HG03565 (cell line): Measurements from ENCODE around the gene IQSEC1.

Experiments
- ATAC-seq: cut with Tn5 transposase; IDR thresholded peaks from one replicate; pipeline ENCODE4 v1.9.1; 2021; ENCODE audit warnings: mild to moderate bottlenecking, moderate library complexity; ENCODE audit not compliant: unreplicated experiment

IQSEC1 gene

DNA sequence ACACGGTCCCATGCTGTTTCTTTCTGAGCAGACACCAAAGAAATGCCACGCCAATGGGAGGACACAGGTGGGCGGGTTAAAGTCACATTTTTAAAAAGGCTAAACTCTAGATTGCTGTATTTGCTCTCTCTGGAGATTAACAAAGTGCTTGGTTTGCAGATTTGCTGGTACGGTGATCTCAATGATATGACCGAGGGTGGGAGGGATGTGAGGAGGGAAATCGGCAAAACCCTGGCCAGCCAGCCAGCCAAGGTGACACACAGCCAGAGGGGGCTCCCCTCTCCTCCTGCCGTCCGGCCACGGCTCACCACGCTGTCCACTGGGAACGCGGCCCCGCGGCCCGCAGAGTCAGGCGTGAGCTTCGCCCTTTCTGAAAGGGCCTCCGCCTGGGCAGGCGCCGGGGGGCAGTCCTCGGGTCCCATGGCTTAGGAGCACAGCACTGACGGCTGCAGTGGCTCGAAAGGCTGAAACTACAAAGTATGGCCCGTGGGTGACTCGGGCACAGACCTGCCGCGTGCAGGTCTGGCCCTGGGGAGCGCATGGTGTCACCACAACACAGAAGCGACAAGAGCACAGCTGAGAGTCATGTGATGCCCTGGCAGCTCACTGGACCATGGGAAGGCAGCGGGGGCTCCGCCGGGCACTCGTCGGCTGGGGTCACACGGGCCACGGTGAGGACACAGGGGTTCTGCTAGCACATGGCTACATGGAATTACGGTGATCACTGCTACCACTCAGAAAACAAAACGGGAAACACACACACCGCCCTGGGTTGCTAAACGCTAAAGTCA is 174.1 kb downstream of the IQSEC1 start:
- no peak for ATAC-seq

DNA sequence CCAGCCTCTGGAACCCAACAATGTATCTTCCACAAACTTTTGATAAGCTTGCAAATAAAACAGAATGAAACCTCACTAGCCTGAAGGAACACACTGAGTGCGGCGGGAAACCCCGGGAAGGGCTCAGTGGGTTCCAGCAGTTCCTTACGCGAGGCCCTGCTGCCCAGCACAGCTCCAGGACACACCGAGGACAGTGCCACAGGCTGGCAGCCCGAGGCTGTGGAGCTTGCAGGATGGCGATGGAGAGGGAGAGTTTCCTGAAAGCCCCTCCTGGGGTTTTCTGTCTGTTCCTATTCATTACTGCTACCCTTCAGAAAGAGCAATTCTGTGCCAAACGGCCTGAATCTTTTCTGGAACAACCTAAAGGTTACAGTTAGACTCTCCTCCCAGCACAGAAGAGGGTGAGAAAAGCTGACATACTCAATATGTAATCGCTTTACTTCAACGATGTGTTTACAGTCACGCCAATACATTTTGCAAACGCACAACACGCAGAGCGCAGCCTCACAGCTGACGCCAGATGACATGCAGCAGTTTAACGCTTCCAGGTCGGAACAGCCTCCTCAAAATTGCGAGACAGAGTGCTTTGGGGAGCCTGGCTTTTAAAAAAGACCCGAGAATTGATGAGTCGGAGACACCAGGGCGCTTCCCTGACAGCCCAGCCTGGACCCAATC is 174.8 kb downstream of the IQSEC1 start:
- no peak for ATAC-seq

- ATAC-seq: no peak
Measured at GRCh38 chr3:12897381-12898289, 175.6 kb downstream of the IQSEC1 start.

DNA sequence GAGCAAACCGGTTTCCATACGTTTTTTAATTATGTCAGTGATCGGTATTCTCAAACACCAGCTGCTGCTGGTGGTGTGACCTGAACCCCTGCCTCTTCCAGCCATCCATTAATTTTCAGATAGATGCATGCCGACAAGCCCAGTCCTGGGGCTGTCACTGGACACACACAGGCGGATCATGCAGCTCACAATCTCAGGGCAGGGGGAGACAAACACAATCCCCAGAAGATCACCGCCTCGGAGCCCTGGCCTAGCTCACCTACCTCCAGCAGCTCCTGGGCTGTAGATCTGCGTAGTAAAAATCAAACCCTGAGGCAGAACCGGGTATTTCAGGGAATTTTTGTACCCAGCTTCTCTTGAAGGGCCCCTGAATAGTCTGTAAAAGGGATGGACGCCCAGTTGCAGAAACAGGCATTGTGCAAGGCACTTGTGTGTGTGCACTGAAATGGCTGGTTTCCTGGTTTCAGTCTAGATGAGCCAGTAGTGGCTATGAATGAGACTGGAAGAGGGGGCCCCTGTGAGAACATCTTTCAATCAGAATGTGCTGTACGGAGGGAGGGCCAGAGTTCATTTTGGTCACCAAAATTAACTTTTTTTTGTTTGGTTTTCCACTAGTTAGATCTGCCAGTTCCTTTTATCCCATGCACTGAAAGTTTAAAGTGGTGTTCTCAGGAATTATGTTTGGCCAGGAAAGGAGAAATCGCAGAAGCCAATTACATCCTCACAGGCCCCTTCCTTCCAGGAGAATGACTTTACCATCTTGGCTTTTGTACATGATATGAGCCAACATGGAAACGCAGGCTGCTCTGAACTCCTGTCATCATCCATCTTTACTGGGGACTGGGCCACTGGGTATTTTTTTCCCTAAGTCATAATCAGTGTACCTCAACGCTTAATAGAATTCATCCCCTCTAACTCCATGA is 176.9 kb downstream of the IQSEC1 start:
- no peak for ATAC-seq

DNA sequence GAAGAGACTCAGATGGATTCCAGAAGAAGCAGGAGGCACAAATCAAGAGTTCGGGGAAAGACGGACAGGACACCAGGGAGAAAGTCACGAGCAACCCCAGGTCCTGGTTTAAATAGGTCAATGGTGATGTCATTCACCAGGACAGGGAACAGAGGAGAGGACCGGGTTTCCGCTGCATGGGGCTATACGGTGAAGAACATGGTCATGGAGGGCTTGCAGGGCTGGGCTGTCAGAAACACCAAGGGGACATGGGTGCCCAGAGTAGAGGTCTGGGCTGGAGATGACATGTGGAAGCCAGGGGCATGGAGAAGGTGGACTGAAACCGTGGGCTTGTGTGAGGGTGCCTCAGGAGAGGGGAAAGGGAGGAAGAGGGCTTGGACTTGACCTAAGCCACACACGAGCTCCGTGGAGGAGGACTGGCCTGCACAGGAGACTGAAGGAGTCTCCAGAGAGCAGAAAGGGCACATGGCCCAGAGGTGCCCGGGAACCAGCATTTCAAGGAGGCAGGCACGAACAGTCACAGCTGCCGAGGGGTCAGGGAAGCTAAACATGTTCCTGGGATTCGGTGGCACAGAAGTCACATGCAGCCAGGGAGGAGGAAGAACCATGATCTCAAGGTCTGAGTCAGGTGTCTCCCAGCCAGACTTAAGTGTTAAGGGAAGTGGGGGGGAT is 177.7 kb downstream of the IQSEC1 start:
- ATAC-seq: no peak

DNA sequence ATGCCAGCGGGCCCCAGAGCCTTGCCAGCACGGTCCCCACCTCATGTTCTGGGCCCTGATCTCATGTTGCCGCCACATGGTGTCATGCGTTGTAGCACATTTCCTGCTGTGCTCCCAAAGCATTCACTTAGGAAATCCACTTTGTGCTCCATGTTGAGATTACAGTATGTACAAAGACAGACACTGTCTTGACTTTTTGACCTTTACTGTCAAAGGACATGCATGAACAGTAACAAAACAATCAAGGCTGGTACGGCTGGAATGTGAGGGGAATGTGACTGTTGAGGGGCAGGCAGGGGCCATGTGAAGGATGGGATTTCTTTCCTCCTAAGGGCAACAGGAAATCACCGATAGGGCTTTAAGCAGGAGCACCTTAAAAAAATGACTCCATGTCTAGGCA is 178.6 kb downstream of the IQSEC1 start:
- no peak for ATAC-seq

GRCh38 chr3:12893852-12894251 is 179.4 kb downstream of the IQSEC1 start:
- no peak for ATAC-seq

GRCh38 chr3:12893247-12893646 is 180.0 kb downstream of the IQSEC1 start:
- ATAC-seq: no peak

DNA sequence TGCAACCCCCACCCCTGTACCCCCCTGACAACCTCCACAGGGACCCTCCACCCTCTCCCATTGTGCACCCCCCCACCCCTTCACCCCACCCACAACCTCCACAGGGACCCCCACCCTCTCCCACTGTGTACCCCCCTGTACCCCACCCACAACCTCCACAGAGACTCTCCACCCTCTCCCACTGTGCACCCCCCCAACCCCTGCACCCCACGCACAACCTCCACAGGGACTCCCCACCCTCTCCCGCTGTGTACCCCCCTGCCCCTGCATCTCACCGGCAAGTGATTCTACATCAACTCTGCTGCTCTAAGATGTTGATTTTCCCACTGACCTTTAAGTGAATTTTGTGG is 180.4 kb downstream of the IQSEC1 start:
- ATAC-seq: no peak

- no peak for ATAC-seq
Measured at GRCh38 chr3:12891985-12892839, 181.0 kb downstream of the IQSEC1 start.

DNA sequence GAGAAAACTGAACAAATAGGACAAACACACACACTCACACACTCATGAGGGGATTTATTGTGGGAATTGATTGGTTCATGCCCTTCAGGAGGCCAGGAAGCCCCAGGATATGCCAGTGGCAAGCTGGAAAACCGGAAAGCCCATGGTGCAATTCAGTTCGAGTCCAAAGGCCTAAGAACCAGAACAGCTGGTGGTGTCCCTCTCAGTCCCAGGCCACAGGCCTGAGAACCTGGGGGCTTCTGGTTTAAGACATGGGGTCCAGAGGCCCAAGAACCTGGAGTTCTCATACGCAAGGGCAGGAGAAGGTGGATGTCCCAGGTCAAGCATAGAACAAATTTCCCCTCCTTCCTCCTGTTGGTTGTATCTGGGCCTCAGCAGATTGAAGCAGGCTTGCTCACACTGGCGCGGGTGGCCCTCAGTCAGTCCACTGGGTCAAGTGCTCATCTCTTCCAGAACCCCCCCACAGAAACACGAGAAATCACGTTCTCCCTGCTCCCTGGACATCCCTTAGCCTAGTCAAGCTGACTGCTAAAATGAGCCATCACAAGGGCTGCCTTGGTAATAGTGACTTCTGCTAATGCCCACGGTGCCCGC is 181.7 kb downstream of the IQSEC1 start:
- ATAC-seq: no peak

- ATAC-seq: no peak
Measured at GRCh38 chr3:12890610-12891390, 182.4 kb downstream of the IQSEC1 start.

- no peak for ATAC-seq
Measured at GRCh38 chr3:12886736-12887135, 186.5 kb downstream of the IQSEC1 start.

DNA sequence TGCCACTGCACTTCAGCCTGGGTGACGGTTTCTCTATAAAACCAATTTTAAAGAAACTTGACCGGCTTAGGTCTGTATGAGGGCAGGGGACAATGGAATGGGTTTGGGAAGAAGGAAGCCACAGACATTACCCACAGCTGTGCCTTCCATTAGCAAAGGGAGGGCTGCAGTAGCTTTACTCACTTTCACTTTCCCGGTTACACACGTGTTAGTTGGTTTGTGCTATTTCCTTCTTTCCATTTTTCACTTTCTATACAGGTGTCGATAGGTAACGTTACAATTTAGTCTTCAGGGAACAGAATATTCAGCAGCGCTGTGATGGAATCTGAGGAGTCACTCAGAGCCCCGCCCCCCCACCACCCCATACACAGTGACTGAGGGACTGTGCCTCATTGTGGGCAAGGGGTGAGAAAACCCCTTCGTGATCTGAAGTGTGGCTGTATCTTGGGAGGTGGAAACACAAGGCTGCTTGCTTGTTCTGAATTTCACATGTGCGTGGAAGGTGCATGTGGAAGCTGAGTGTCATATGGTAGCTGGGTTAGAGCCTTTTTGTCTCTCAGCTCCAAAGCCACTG is 187.0 kb downstream of the IQSEC1 start:
- no peak for ATAC-seq

- no peak for ATAC-seq
Measured at GRCh38 chr3:12885583-12885930, 187.7 kb downstream of the IQSEC1 start.

DNA sequence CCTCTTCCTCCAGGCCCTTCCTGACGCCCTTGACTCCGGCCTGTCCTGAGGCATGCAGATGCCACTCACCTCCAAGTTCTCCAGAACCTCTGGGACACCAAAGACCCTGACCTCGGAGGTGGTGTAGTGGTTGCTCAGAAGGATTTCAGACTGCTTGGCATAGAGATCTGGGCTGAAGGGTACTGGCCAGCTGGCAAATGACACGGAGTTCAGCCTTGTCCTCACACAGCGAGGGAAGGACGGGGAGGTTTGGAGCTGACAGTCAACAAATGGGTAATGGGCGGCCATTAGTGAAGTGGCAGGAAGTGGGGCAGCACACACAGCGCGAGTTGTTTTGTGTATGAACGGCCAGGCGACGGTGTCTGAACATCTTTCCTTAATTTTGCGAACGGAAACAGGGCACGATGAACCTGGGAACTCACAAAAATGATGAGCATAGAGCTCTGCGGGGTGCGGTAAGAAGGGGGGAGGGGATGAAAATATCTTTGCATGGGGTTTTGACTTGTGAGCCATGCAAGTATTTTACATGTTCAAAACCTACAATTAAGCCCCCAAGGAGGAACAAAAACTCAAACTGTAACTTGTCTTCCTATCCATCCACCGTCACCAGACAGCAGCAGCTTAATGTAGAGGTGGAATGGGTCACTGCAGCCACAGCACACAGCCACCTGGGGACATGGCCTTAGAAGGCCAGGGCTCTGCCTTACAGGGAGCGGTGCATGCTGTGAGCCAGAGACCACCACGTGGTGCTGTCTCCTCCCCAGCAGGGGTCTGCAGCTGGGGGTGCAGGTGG is 188.2 kb downstream of the IQSEC1 start:
- ATAC-seq: no peak

DNA sequence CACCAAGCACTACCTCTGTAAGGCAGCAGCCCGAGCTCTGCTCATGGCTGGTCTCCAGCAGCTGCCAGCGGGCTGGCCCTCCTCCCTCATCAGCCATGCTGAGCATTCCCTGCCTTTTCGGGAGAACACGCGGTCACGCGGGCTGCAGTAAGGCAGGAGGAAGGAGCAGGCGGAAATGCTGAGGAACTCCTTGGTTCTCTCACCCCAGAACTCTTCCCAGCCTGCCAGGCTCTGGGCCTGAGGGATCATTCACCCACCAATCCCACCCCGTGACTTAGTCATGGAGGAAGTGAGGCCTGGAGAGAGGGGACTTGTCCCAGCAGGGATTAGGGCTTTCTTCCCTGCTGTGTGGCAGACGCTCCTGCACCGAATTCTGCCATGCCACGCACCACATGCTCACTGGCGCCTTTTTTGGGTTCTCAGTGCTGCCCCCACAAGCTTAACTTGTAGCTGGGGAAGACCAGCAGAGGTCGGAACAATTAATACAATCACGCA is 189.0 kb downstream of the IQSEC1 start:
- ATAC-seq: no peak
